ENCODE results near the gene CAVIN1.

DNA sequence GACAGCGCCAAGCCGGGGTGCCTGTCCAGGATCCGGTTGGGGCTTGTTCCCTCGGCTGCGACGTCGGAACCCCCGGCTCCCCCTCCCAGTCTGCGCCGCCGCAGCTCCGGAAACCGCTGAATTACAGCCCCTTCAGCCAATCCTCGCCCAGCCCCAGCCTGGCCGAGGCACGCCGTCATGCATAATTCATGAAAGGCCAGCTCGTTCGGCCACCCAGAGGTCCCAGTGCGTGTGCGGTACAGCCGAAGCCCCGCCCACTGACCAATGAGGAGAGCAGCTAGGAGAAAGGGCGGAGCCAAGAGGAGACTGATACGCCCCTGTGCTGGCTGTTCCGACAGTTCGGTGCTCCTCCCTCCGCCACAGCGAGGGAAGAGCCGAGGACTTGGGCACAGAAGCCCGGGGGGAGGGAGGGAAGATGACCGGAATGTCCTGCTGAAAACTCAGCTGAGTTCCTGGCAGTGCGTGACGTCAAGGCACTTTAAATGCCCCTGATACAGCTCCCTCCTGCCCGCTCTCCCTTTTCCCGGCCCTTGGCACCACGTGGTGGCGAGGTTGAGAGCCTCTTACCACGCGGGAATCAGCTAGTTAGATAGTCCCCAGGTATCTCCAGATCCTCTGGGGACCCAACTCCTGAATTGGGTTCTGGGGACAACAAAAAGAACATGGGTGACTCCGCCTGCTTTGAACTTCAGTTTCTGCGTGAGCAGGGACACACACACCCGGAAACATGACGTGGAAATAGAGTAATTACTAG is 34.5 kb downstream of the CAVIN1 start, which contains the start of gene STAT3:
- TF ChIP-seq EZH2 (IDR thresholded peaks at IDR 0.05; ENCODE audit: insufficient read depth, poor library complexity, severe bottlenecking) (no peak), EZH2phosphoT487 (IDR thresholded peaks at IDR 0.05; ENCODE audit: insufficient read depth, low read depth) (no peak)
